OCI-LY7 (cell line): ENCODE data around the gene CYSLTR1. TPM values are rescaled to one million over a fixed set of nuclear protein-coding genes. Genes with fewer than 3 reads are reported as not detected.

Experiments used
- BruUV-seq: library from RNA; stranded (reverse); fragments of 400-500 nt; replicated peaks from 2 replicates; lab custom pipeline; 2021; lab: Mats Ljungman, UMichigan
- CTCF ChIA-PET: fragments of 300-600 bp; sonication (Branson Sonifier 250); formaldehyde crosslinking; loops from one replicate; lab custom pipeline; 2022; ENCODE audit warnings: antibody characterized with exemption; ENCODE audit not compliant: unreplicated experiment; lab: Charles Lee
- POLR2A ChIA-PET: fragments of 300-600 bp; sonication (Branson Sonifier 250); formaldehyde crosslinking; loops from one replicate; lab custom pipeline; 2022; ENCODE audit warnings: antibody characterized with exemption; lab: Charles Lee
- DNase-seq: peaks from one replicate; pipeline ENCODE4 v3.0.0-alpha.2; 2015; ENCODE audit warnings: low spot score
- H2AFZ ChIP-seq: fragments of 200-600 bp; sonication (generic), shearing (Covaris generic); 2 replicates; pipeline ENCODE4 v1.6.1; 2014; ENCODE audit warnings: mild to moderate bottlenecking, antibody characterized with exemption, low read length, moderate library complexity
- H3K27ac ChIP-seq: fragments of 200-600 bp; sonication (generic); 2 replicates; pipeline ENCODE4 v1.5.1; 2014; ENCODE audit warnings: mixed run types, low read depth, mild to moderate bottlenecking, moderate library complexity, low read length, inconsistent platforms; ENCODE audit not compliant: poor library complexity, severe bottlenecking
- H3K36me3 ChIP-seq: fragments of 200-600 bp; sonication (generic); 2 replicates; pipeline ENCODE4 v1.6.1; 2014; ENCODE audit warnings: mild to moderate bottlenecking, antibody characterized with exemption, low read length, moderate library complexity, mixed read lengths; ENCODE audit not compliant: insufficient read depth
- H3K4me1 ChIP-seq: fragments of 200-600 bp; sonication (generic); 2 replicates; pipeline ENCODE4 v1.5.1; 2014; ENCODE audit warnings: mild to moderate bottlenecking, low read length; ENCODE audit not compliant: insufficient read depth, poor library complexity, severe bottlenecking
- H3K4me2 ChIP-seq: fragments of 200-600 bp; sonication (generic); 2 replicates; pipeline ENCODE4 v1.6.1; 2014; ENCODE audit warnings: mild to moderate bottlenecking, low read length
- H3K4me3 ChIP-seq: fragments of 200-600 bp; sonication (generic); 2 replicates; pipeline ENCODE4 v1.5.1; 2014; ENCODE audit warnings: mild to moderate bottlenecking, low read depth, low read length; ENCODE audit not compliant: poor library complexity, severe bottlenecking
- H3K79me2 ChIP-seq: fragments of 200-600 bp; sonication (generic); 2 replicates; pipeline ENCODE4 v1.6.1; 2016; ENCODE audit warnings: low read depth, mild to moderate bottlenecking, low read length, moderate library complexity, mixed read lengths; ENCODE audit not compliant: insufficient read depth
- H3K9me2 ChIP-seq: fragments of 200-600 bp; sonication (generic); 2 replicates; pipeline ENCODE4 v1.6.1; 2016; ENCODE audit warnings: mild to moderate bottlenecking, low read length, mixed read lengths; ENCODE audit not compliant: insufficient read depth
- H3K9me3 ChIP-seq: fragments of 200-600 bp; sonication (generic); 2 replicates; pipeline ENCODE4 v1.6.1; 2014; ENCODE audit warnings: mild to moderate bottlenecking, mixed run types, low read length, mixed read lengths
- H4K20me1 ChIP-seq: fragments of 200-600 bp; sonication (generic); 2 replicates; pipeline ENCODE4 v1.6.1; 2014; ENCODE audit warnings: mild to moderate bottlenecking, antibody characterized with exemption, low read length, moderate library complexity, mixed read lengths; ENCODE audit not compliant: insufficient read depth
- CTCF ChIP-seq: fragments of 200-600 bp; sonication (generic); conservative IDR thresholded peaks from 2 replicates; pipeline ENCODE4 v1.5.1; 2014; ENCODE audit warnings: mild to moderate bottlenecking, antibody characterized with exemption, low read length, moderate library complexity, mixed read lengths
- EZH2phosphoT487 ChIP-seq: fragments of 200-600 bp; sonication (generic); IDR thresholded peaks from 2 replicates; pipeline ENCODE4 v1.6.1; 2018; ENCODE audit warnings: low read depth, borderline replicate concordance, mild to moderate bottlenecking, mixed run types, antibody characterized with exemption, low read length, moderate library complexity, mixed read lengths
- intact Hi-C: fragments of 100-400 bp; cut with micrococcal nuclease; formaldehyde crosslinking; loops from one replicate; pipeline ENCODE4 v1.10.0; 2022; ENCODE audit not compliant: unreplicated experiment
- total RNA-seq, 2 experiments: library from RNA; depleted of rRNA in 1 of 2; stranded (reverse); fragments of >200 nt in 1 of 2; shearing (Covaris generic) in 1 of 2; gene quantifications; 2 replicates each; pipeline ENCODE4 v1.2.3, GENCODE V29; 2014 to 2022

The CYSLTR1 gene
- total RNA-seq, 2 experiments from 2014 or later = 0.99 to 1.4 TPM

GRCh38 chrX:78333521-78333920 lies 6.1 kb upstream of the CYSLTR1 start:
- intact Hi-C loops = no loop called here
- H3K4me1 ChIP-seq = peaks cover 28% of the 10 kb centered on the region
- no peak overlapping the region for H3K27ac ChIP-seq
- POLR2A ChIA-PET = interaction anchor here (0.5 to 1.2 kb wide), 3 partner anchors 11 to 926 kb away, joined by 3 to 4 read pairs (median 4); no protein-coding TSS in a partner anchor
- no peaks in the 10 kb centered on the region for H3K36me3 ChIP-seq
- no peaks in the 10 kb centered on the region for H3K9me3 ChIP-seq
- peak; percentile 58 for DNase-seq
- H3K4me2 ChIP-seq = peak overlapping the region; percentile 46
- CTCF ChIA-PET = no interaction called here
- no peak overlapping the region for H3K4me3 ChIP-seq
- BruUV-seq = no TSS peak
- no peaks in the 10 kb centered on the region for H4K20me1 ChIP-seq
- H3K9me2 ChIP-seq = no peaks in the 10 kb centered on the region
- TF ChIP-seq EZH2phosphoT487 = no peak
- TF ChIP-seq CTCF = no peak
- no peaks in the 10 kb centered on the region for H3K79me2 ChIP-seq
- H2AFZ ChIP-seq = no peak overlapping the region; the same call in 1 of the 2 replicates

- intact Hi-C loops = no loop called here
- H3K4me1 ChIP-seq = peaks cover 45% of the 10 kb centered on the region
- H3K9me2 ChIP-seq = no peaks in the 10 kb centered on the region
- DNase-seq = no peak
- no peak overlapping the region for H3K4me3 ChIP-seq
- TF ChIP-seq CTCF = no peak
- no peak for TF ChIP-seq EZH2phosphoT487
- no peak overlapping the region for H2AFZ ChIP-seq
- H3K79me2 ChIP-seq = no peaks in the 10 kb centered on the region
- BruUV-seq = no TSS peak
- ChIA-PET CTCF (no interaction called here), POLR2A (interaction anchor here (1.3 kb wide), 1 partner anchor 9 kb away, joined by 5 read pairs; no protein-coding TSS in a partner anchor)
- no peak overlapping the region for H3K27ac ChIP-seq
- H3K9me3 ChIP-seq = no peaks in the 10 kb centered on the region
- H4K20me1 ChIP-seq = no peaks in the 10 kb centered on the region
- H3K36me3 ChIP-seq = no peaks in the 10 kb centered on the region
- no peak overlapping the region for H3K4me2 ChIP-seq
Measured at GRCh38 chrX:78331708-78332107, 4.3 kb upstream of the CYSLTR1 start.

GRCh38 chrX:78330540-78330939 lies 3.1 kb upstream of the CYSLTR1 start:
- Histone ChIP-seq H3K4me2 (no peak overlapping the region), H3K4me1 (peaks cover 49% of the 10 kb centered on the region), H3K27ac (no peak overlapping the region), H3K9me2 (no peaks in the 10 kb centered on the region), H3K9me3 (no peaks in the 10 kb centered on the region), H4K20me1 (no peaks in the 10 kb centered on the region), H3K4me3 (no peak overlapping the region), H3K36me3 (no peaks in the 10 kb centered on the region), H2AFZ (no peak overlapping the region), H3K79me2 (no peaks in the 10 kb centered on the region)
- no peak for TF ChIP-seq CTCF
- no peak for TF ChIP-seq EZH2phosphoT487
- DNase-seq = no peak
- POLR2A ChIA-PET = interaction anchor here (0.6 to 1.3 kb wide), 3 partner anchors 8 to 432 kb away, joined by 3 to 5 read pairs (median 4); partner anchors contain the start of gene COX7B
- CTCF ChIA-PET = no interaction called here
- BruUV-seq = no TSS peak
- intact Hi-C loops = no loop called here
